Small intestine (tissue), 16 donors: ENCODE results near the gene PTCHD4. TPM values are rescaled to one million over a fixed set of nuclear protein-coding genes. Genes with fewer than 3 reads are reported as not detected.

Source experiments
- DNase-seq, 2 donors: peaks; one replicate each; pipeline versions ENCODE4 v3.0.0 to v3.0.0-alpha.2; 2013
- FAIRE-seq: peaks from 2 replicates; lab custom pipeline; 2012; peaks lifted over from hg19 to GRCh38; lab: Jason Lieb, UNC
- H3K27ac ChIP-seq, 3 donors: one replicate each; pipeline ENCODE4 v1.5.1; 2013; ENCODE audit warnings: low read length in 2 of 3, mild to moderate bottlenecking in 2 of 3, control low read depth in 1 of 3, inconsistent platforms in 1 of 3, low read depth in 1 of 3, moderate library complexity in 1 of 3
- H3K27me3 ChIP-seq, 3 donors: one replicate each; pipeline ENCODE4 v1.6.1; 2013; ENCODE audit warnings: low read length in 3 of 3, inconsistent platforms in 1 of 3; ENCODE audit not compliant: control insufficient read depth in 3 of 3, insufficient read depth in 3 of 3
- H3K36me3 ChIP-seq, 3 donors: one replicate each; pipeline ENCODE4 v1.6.1; 2013; ENCODE audit warnings: low read length in 3 of 3, inconsistent platforms in 1 of 3, low read depth in 1 of 3, mild to moderate bottlenecking in 1 of 3, moderate library complexity in 1 of 3; ENCODE audit not compliant: control insufficient read depth in 3 of 3, insufficient read depth in 2 of 3
- H3K4me1 ChIP-seq, 3 donors: one replicate each; pipeline ENCODE4 v1.6.1; 2013; ENCODE audit warnings: low read length in 2 of 3, inconsistent platforms in 1 of 3, low read depth in 1 of 3, mild to moderate bottlenecking in 1 of 3, moderate library complexity in 1 of 3; ENCODE audit not compliant: control insufficient read depth in 3 of 3, insufficient read depth in 2 of 3
- H3K4me3 ChIP-seq, 3 donors: one replicate each; pipeline ENCODE4 v1.5.1; 2013; ENCODE audit warnings: low read length in 3 of 3, control low read depth in 1 of 3, inconsistent platforms in 1 of 3, low read depth in 1 of 3, mild to moderate bottlenecking in 1 of 3, moderate library complexity in 1 of 3
- H3K9me3 ChIP-seq, 2 donors: one replicate each; pipeline ENCODE4 v1.6.1; 2013; ENCODE audit warnings: low read depth in 1 of 2, low read length in 1 of 2; ENCODE audit not compliant: control insufficient read depth in 2 of 2, insufficient read depth in 1 of 2
- WGBS, 3 donors: extraction: QIAGEN DNeasy Blood & Tissue Kit; methylation state at CpG; one replicate each; pipeline ENCODE4 v1.1.7; 2013; 5-methylcytosine and 5-hydroxymethylcytosine counted together
- long read RNA-seq, 10 donors: transcript quantifications; one replicate each; lab custom pipeline, GENCODE V29; 2026
- polyA plus RNA-seq, 4 donors: library from polyadenylated mRNA; stranded (reverse) in 3 of 4; unstranded in 1 of 4; fragments of 200-250 nt in 3 of 4; fragments of 120-200 nt in 1 of 4; gene quantifications; one replicate each; pipeline versions ENCODE4 v1.2.1 to v1.2.3, GENCODE V29; 2013
- donor health status: healthy with polysubstance abuse.
- donor health status: control.
- donor health status: control.
- donor health status: Bipolar disorder and iron deficiency.
- donor health status: healthy.

PTCHD4 gene
- polyA plus RNA-seq, result under 1 TPM in 1 of 4 donors, not detected in 3; 0.04 TPM
- long read RNA-seq, donor 1, result 0 reads
- long read RNA-seq, donor 2, result 0 reads
- long read RNA-seq, donor 3, result 0 reads
- long read RNA-seq, donor 4, result 0 reads
- long read RNA-seq, donor 5, result 0 reads
- long read RNA-seq, donor 6, result 0 reads
- long read RNA-seq, donor 7, result 0 reads
- long read RNA-seq, donor 8, result 0 reads
- long read RNA-seq, donor 9, result 0 reads
- long read RNA-seq, donor 10, result 0 reads

DNA sequence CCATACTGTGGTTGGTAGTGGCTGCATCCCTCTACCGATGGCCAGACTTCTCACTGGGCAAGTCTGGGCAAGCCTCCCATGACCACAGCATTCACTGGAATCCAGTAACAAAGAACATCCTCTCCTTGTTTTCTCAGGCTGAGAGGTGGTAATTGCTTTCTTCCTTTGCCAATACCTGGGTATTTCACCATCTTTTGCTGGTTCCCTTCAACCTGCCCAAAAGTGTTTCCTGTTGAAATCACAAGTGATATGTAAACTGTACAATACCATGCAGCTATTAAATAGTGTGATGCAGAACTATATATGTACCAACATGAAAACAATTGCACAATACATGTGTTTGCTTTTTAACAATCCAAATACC, at the start of gene PTCHD4:
Gene PTCHD4, minus strand, starts transcription at position 55 of the 364 bp plus-strand sequence. CDS start 42,240 bp downstream, outside the sequence.
- 56 to 63% (median 57%) methylated on average over 1 of the region's 1 CpG for WGBS, 3 donors
- Histone ChIP-seq H3K4me3 (no peak within 1 kb of the TSS), H3K4me1 (no peaks in the 10 kb centered on the region), H3K9me3 (no peaks in the 10 kb centered on the region), H3K27me3 (no peaks in the 10 kb centered on the region), H3K27ac (no peak within 1 kb of the TSS), H3K36me3 (no peaks in the 10 kb centered on the region)
- FAIRE-seq (no peak), DNase-seq (no peak)

DNA sequence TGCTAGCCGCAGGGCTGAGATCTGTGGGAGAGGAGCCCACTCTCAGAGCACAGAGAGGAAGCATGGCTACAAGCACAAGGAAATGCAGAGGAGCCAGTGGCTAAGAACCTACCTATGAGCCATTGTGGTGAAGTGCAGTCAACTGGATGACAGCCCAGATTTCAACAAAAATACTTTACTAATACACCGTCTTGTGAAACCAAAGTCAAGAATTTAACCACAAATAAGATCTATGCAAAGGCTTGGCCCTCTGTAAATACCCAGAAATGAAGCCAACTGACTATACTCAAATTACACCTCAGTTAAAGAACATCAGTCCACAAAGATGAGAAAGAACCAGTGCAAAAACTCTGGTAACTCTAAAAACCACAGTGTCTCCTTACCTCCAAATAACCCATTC, 40.1 kb upstream of the PTCHD4 start:
- WGBS, 3 donors, result 85 to 92% (median 86%) methylated on average over 2 of the region's 2 CpGs
- FAIRE-seq (no peak), DNase-seq (no peak)
- no peaks in the 10 kb centered on the region for H3K27me3 ChIP-seq
- H3K4me1 ChIP-seq, result no peaks in the 10 kb centered on the region
- H3K9me3 ChIP-seq, result peaks cover 2 to 14% of the 10 kb centered on the region in 2 donors
- no peak overlapping the region for H3K4me3 ChIP-seq
- H3K36me3 ChIP-seq, result no peaks in the 10 kb centered on the region
- no peak overlapping the region for H3K27ac ChIP-seq

DNA sequence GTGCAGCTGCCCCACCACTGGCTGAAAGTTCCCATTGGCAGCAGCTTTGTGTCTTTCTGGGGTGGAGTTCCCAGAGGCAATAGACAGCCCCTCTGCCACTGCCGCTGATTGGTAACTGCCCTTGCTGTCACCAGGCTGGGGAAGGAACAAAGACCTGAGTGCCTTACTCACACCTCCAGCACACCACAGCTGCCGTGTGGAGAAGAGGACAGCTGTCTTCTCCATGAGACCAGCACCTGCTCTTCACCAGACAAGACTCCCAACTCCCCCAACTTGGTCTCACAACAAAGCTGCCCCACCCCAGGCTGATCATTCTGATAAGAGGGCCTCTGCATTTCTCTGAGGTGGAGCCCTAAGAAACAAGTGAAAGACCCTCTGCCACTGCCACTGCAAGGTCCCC, 39.7 kb upstream of the PTCHD4 start:
- H3K27ac ChIP-seq, result no peak overlapping the region
- 83 to 87% (median 84%) methylated on average over 2 of the region's 2 CpGs for WGBS, 3 donors
- H3K4me1 ChIP-seq, result no peaks in the 10 kb centered on the region
- H3K27me3 ChIP-seq, result no peaks in the 10 kb centered on the region
- peaks cover 2 to 14% of the 10 kb centered on the region in 2 donors for H3K9me3 ChIP-seq
- no peak overlapping the region for H3K4me3 ChIP-seq
- H3K36me3 ChIP-seq, result no peaks in the 10 kb centered on the region
- DNase-seq (no peak), FAIRE-seq (no peak)

DNA sequence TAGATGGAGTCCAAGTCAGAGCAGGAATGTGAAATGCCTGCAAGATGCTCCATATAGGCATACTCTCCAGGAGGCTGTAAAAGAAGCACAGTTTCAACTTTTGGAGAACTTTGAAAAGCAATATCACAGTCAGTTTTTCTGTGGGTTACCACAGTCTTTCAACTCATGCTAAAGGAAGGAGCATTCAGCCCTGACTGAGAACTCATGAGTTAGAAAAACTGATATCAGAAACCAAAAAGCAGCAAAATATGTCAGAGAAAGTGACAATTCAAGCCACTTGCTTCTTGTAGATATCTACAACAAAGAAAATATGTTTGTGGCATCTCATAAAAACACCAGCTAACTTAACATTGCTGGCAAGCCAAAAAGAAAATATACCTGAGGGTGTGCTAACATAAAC, 36.1 kb upstream of the PTCHD4 start:
- H3K27ac ChIP-seq, result no peak overlapping the region
- no peaks in the 10 kb centered on the region for H3K4me1 ChIP-seq
- H3K9me3 ChIP-seq, result peaks cover 2 to 7% of the 10 kb centered on the region in 2 donors
- no peak for DNase-seq
- H3K27me3 ChIP-seq, result no peaks in the 10 kb centered on the region
- no peaks in the 10 kb centered on the region for H3K36me3 ChIP-seq
- FAIRE-seq, result no peak
- no peak overlapping the region for H3K4me3 ChIP-seq

DNA sequence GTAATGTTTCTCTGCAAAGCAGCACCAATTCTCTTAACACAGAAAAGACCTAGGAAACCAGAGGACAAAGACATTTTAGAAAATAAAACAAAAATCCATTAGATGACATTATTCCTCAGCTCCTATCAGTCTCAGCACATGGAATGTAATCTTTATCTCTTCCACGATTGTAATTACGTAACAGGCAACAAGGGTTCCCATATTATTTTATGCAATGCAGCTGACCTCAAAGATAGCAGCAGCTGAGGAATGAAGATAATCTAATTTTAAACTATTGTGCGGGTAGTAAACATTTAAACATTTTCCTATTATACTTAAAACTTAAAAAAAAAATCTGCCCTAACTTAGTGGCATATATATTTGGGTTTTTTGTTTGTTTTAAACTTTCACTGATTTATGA, 33.0 kb upstream of the PTCHD4 start:
- H3K36me3 ChIP-seq, result no peaks in the 10 kb centered on the region
- H3K9me3 ChIP-seq, result peaks cover 0 to under 1% of the 10 kb centered on the region in 2 donors
- no peak for FAIRE-seq
- H3K4me1 ChIP-seq, result no peaks in the 10 kb centered on the region
- no peak overlapping the region for H3K4me3 ChIP-seq
- 26 to 41% (median 37%) methylated on average over 3 of the region's 3 CpGs for WGBS, 3 donors
- no peaks in the 10 kb centered on the region for H3K27me3 ChIP-seq
- DNase-seq, result no peak
- H3K27ac ChIP-seq, result no peak overlapping the region

DNA sequence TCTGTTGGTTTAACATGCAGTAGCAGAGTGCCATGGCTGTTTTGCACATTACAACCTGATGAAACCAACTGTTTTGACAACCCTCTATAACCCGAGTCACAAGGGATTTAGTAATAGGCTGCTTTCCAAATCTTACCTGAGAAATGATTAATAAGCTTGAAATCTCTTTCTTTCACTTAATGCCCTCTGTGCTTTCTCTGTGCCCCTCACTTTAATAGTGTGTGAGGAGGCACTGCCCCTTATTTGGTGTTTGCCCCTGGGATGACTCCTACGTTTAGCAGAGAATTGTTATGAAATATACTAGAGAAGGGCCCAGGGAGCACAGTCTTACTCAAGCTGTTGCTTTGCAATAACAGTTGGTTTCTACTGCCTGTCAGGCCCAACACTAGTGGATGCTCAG, 31.0 kb upstream of the PTCHD4 start:
- Histone ChIP-seq H3K36me3 (no peaks in the 10 kb centered on the region), H3K27ac (no peak overlapping the region), H3K4me1 (no peaks in the 10 kb centered on the region), H3K9me3 (no peaks in the 10 kb centered on the region), H3K4me3 (no peak overlapping the region), H3K27me3 (no peaks in the 10 kb centered on the region)
- WGBS, 3 donors, result 33 to 62% (median 46%) methylated on average over 2 of the region's 2 CpGs
- FAIRE-seq (no peak), DNase-seq (no peak)

DNA sequence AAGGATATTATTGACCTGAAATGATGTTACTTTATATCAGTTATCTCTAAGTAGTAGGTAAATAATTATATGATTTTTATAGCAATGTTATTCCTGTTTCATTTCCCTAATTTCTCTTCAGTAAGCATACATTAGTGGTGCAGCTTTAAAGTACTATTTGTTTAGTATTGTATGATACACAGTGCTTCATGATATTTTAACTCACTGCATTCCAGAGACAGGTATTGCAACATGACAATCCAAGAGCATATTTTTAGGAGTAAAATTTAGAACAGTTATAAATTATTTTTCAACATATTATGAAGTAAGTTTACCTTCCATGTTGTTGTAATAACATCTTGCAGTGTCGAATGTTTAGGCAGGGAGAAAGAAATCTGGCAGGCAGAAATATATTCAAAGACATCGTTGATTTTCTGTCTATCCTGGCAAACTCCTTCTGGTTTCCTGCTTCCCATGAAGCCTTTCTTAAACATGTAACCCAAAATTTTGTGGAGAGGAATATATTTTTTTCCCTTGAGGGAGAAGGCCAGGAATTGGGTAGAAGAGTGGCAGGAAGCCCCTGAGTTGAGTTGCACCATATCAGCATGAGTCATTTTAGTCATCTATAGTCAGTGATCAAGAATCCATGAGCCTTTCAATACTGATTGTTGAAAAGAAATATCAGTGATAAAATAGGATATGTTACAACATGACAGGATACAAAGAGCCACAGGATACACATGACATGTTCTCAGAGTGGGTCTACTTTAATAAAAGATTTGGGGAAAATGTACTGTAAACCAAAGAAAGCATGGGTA, 29.0 kb upstream of the PTCHD4 start:
- no peak for FAIRE-seq
- H3K36me3 ChIP-seq, result no peaks in the 10 kb centered on the region
- H3K27ac ChIP-seq, result no peak overlapping the region
- WGBS, 3 donors, result 68 to 89% (median 74%) methylated on average over 2 of the region's 2 CpGs
- H3K4me1 ChIP-seq, result no peaks in the 10 kb centered on the region
- DNase-seq, result no peak
- no peaks in the 10 kb centered on the region for H3K27me3 ChIP-seq
- no peak overlapping the region for H3K4me3 ChIP-seq
- H3K9me3 ChIP-seq, result no peaks in the 10 kb centered on the region

DNA sequence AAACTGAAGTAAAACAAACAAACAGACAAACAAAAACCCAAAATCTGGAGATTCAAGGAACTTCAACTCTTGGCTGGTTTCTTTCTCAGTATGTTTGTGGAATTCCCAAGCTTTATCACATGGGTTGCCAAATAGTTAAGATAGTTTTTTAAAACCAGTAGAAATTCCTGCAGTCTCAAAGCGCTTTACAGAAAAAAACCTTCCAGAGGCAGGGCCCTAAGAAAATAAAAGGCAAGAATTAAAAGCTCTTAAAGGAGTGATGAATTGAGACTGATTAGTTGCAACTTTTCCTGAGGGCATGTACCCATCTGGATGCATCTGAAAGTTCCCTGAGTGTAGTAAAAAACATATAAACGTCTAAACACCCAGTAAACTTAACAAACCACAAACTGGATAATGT, 25.9 kb upstream of the PTCHD4 start:
- H3K4me3 ChIP-seq, result no peak overlapping the region

More for the DNA sequence above, 25.9 kb upstream of the PTCHD4 start:
- no peak for DNase-seq
- Histone ChIP-seq H3K27me3 (no peaks in the 10 kb centered on the region), H3K36me3 (no peaks in the 10 kb centered on the region), H3K27ac (no peak overlapping the region), H3K9me3 (no peaks in the 10 kb centered on the region), H3K4me1 (no peaks in the 10 kb centered on the region)
- FAIRE-seq, result no peak
- 49 to 61% (median 51%) methylated on average over 2 of the region's 2 CpGs for WGBS, 3 donors
